Brain microvascular endothelial cell (primary cell): ENCODE data around the gene SIN3A.

Source experiments
- DNase-seq: peaks from one replicate; pipeline ENCODE4 v3.0.0-alpha.2; 2020
- H3K27ac ChIP-seq: fragments of 250-450 bp; sonication (Bioruptor Pico); 2 replicates; pipeline ENCODE4 v1.5.1; 2020; ENCODE audit warnings: mild to moderate bottlenecking, moderate library complexity
- H3K27me3 ChIP-seq: fragments of 250-450 bp; sonication (Bioruptor Pico); replicated peaks from 2 replicates; pipeline ENCODE4 v1.5.1; 2020; ENCODE audit warnings: mild to moderate bottlenecking
- H3K36me3 ChIP-seq: fragments of 250-450 bp; sonication (Bioruptor Pico); replicated peaks from 2 replicates; pipeline ENCODE4 v1.5.1; 2020; ENCODE audit warnings: mild to moderate bottlenecking
- H3K4me3 ChIP-seq: 2 replicates; pipeline ENCODE4 v1.5.1; 2011; ENCODE audit warnings: low read depth, mild to moderate bottlenecking, control low read depth, low read length, moderate library complexity
- in situ Hi-C: cut with HindIII; loops from 2 replicates; pipeline ENCODE4 v1.10.0; 2017; ENCODE audit warnings: low sequenced_read_pairs, low pct_ligation_motif_present
- TF ChIP-seq, protein P1 (sequence below): IDR thresholded peaks from 2 replicates; pipeline ENCODE4 v1.5.1; 2011; ENCODE audit warnings: low read depth, mild to moderate bottlenecking, moderate library complexity, low read length, control low read depth, inconsistent platforms; ENCODE audit errors: missing control alignments

Gene SIN3A

DNA sequence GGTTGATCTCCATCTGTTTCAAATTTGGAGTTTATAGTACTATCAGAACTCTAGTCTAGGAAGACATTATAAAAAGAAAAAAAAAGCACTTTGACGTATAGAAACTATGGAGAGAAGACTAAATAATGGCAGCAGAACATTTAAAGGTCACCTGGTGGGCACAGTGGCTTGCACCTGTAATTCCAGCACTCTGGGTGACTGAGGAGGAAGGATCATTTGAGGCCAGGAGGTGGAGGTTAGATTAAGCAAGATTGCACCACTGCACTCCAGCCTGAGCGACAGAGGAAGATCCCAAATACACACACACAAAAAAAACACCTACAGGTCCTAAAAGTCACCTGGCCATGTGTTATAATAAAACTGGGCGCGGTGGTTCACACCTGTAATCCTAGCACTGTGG lies 13.8 kb downstream of the SIN3A start:
- no peak overlapping the region for H3K4me3 ChIP-seq
- peaks cover 4% of the 10 kb centered on the region for H3K36me3 ChIP-seq
- TF ChIP-seq, protein P1, sequence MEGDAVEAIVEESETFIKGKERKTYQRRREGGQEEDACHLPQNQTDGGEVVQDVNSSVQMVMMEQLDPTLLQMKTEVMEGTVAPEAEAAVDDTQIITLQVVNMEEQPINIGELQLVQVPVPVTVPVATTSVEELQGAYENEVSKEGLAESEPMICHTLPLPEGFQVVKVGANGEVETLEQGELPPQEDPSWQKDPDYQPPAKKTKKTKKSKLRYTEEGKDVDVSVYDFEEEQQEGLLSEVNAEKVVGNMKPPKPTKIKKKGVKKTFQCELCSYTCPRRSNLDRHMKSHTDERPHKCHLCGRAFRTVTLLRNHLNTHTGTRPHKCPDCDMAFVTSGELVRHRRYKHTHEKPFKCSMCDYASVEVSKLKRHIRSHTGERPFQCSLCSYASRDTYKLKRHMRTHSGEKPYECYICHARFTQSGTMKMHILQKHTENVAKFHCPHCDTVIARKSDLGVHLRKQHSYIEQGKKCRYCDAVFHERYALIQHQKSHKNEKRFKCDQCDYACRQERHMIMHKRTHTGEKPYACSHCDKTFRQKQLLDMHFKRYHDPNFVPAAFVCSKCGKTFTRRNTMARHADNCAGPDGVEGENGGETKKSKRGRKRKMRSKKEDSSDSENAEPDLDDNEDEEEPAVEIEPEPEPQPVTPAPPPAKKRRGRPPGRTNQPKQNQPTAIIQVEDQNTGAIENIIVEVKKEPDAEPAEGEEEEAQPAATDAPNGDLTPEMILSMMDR, result no peak
- H3K27me3 ChIP-seq, result no peaks in the 10 kb centered on the region
- no peak for DNase-seq
- in situ Hi-C loops, result no loop called here
- no peak overlapping the region for H3K27ac ChIP-seq

DNA sequence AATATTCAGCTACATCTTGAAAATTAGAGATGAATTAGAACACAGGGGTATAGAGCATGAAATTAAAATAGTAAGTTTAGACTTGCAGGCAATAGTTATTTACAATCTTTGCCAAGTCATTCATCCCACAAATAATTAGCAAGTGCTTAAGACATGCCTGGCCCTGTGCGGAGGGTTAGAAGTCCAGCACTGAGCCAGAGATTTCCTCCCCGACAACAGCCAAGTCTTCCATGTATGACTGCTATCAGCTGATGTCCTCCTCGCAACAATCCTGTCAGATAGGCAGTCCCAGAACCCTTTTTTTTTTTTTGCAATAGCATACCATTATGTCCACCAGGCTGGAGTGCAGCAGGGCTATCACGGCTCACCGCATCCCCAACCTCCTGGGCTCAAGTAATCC lies 14.6 kb downstream of the SIN3A start:
- no peak for DNase-seq
- TF ChIP-seq, protein P1, result no peak
- no peaks in the 10 kb centered on the region for H3K27me3 ChIP-seq
- H3K36me3 ChIP-seq, result peaks cover 4% of the 10 kb centered on the region
- in situ Hi-C loops, result no loop called here
- no peak overlapping the region for H3K4me3 ChIP-seq
- H3K27ac ChIP-seq, result no peak overlapping the region

DNA sequence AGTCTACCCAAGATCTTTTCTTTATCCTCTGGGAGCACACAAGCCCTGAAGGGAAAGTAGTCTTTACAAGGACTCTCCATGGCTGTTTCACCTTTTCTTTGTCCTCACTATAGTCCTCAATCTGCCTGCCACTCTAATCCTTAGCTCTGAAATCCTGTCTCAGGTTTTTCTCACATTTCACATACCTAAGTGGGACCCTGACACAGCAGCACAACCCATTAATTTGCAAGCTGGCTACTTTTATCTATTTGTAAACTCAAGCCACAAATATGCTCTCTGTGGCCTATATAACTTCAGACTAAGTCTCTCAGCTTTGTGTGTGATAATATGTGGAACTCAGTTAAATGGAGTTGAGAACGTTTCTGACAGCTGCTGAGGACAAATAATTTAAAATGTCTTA lies 19.8 kb downstream of the SIN3A start:
- peaks cover 12% of the 10 kb centered on the region for H3K36me3 ChIP-seq
- no peak overlapping the region for H3K4me3 ChIP-seq
- H3K27ac ChIP-seq, result no peak overlapping the region
- DNase-seq, result no peak
- no peaks in the 10 kb centered on the region for H3K27me3 ChIP-seq
- TF ChIP-seq, protein P1, result no peak
- in situ Hi-C loops, result no loop called here

DNA sequence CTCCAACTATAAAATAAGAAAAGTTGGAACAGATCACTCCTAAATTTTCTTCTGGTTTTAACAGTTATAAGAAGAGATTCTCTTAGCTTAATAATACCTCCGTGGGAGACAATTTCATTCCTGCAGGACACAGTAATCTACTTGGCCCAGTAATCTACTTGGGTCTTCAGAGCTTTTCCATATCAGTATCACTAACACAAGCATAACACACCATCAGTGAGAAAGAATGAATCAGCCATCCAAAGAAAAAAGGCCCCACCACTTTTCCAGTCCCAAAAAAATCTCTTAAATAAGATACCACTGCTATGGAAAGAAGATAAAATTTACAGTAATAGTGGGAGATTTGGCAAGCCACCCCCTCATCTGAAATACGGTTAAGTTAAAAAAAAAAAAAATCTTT lies 20.2 kb downstream of the SIN3A start:
- Histone ChIP-seq H3K27me3 (no peaks in the 10 kb centered on the region), H3K4me3 (no peak overlapping the region), H3K36me3 (peaks cover 12% of the 10 kb centered on the region), H3K27ac (no peak overlapping the region)
- DNase-seq, result peak; percentile 12
- in situ Hi-C loops, result no loop called here
- TF ChIP-seq, protein P1, result no peak

DNA sequence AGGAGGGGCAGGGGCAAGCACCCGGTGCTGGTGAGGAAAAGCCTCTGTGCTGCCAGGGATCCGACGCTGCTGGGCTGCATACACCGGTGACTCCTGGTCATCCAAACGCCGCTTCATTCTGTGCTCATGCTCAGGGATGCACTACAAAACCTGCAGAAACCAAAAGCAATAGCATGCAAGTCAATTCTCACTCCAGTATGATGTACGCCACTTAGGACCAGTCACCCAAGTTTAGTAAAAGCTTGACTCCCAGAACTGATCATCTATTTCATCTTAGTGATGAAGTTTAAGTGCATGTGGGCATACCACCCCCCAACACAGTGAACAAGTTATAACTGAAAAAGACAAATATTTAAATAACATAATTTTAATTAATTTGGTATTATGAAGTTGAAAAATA lies 21.2 kb downstream of the SIN3A start:
- H3K4me3 ChIP-seq, result no peak overlapping the region
- peaks cover 11% of the 10 kb centered on the region for H3K36me3 ChIP-seq
- no peak overlapping the region for H3K27ac ChIP-seq
- no peaks in the 10 kb centered on the region for H3K27me3 ChIP-seq
- no peak for DNase-seq
- TF ChIP-seq, protein P1, result no peak
- in situ Hi-C loops, result no loop called here

DNA sequence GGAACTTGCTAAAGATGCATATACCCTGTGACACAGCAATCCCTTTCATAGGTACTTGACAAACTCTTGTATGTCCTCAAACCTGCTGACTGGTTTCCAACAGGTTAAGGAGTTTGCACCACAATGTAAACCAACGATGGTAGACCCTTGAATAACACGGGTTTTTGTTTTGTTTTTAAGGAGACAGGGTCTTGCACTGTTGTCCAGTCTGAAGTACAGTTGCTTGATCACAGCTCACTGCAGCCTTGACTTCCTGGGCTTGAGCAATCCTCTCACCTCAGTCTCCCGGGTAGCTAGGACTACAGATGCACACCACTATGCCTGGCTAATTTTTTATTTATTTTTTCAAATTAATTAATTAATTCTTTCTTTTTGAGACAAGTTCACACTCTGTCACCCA lies 23.3 kb downstream of the SIN3A start:
- H3K4me3 ChIP-seq, result no peak overlapping the region
- peaks cover 12% of the 10 kb centered on the region for H3K36me3 ChIP-seq
- TF ChIP-seq, protein P1, result no peak
- no peak for DNase-seq
- no peaks in the 10 kb centered on the region for H3K27me3 ChIP-seq
- in situ Hi-C loops, result no loop called here
- H3K27ac ChIP-seq, result no peak overlapping the region
